22Rv1 (cell line): Measurements from ENCODE around the gene KHK.
A peak's percentile ranks its signal among the peaks of the same experiment; 100 is the strongest.
"Not testable (repeated sequence)": the region's sequence is repeated elsewhere in the genome, so short reads cannot be mapped to it uniquely, and the experiment has no call there.

Experiments used
- H3K27ac ChIP-seq: fragments of 450-650 bp; 2 replicates; pipeline ENCODE4 v1.5.1; 2017
- ZFX ChIP-seq: fragments of 450-650 bp; IDR thresholded peaks from 2 replicates; pipeline ENCODE4 v1.6.1; 2017; ENCODE audit warnings: antibody characterized with exemption, borderline replicate concordance
- TF ChIP-seq, protein P1 (sequence below): fragments of 450-650 bp; IDR thresholded peaks from 2 replicates; pipeline ENCODE4 v1.5.1; 2017; ENCODE audit warnings: mild to moderate bottlenecking

Gene KHK

GRCh38 chr2:27071990-27072830, 14.4 kb upstream of the KHK start:
- H3K27ac ChIP-seq, result 0 out of 2 replicates have a peak overlapping the region, but pooled peaks have one; percentile 78
- TF ChIP-seq, protein P1, sequence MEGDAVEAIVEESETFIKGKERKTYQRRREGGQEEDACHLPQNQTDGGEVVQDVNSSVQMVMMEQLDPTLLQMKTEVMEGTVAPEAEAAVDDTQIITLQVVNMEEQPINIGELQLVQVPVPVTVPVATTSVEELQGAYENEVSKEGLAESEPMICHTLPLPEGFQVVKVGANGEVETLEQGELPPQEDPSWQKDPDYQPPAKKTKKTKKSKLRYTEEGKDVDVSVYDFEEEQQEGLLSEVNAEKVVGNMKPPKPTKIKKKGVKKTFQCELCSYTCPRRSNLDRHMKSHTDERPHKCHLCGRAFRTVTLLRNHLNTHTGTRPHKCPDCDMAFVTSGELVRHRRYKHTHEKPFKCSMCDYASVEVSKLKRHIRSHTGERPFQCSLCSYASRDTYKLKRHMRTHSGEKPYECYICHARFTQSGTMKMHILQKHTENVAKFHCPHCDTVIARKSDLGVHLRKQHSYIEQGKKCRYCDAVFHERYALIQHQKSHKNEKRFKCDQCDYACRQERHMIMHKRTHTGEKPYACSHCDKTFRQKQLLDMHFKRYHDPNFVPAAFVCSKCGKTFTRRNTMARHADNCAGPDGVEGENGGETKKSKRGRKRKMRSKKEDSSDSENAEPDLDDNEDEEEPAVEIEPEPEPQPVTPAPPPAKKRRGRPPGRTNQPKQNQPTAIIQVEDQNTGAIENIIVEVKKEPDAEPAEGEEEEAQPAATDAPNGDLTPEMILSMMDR, result no peak
- no peak for TF ChIP-seq ZFX

GRCh38 chr2:27072920-27073319, 13.7 kb upstream of the KHK start:
- H3K27ac ChIP-seq, result no peak overlapping the region
- no peak for TF ChIP-seq ZFX

GRCh38 chr2:27073782-27074181, 12.8 kb upstream of the KHK start:
- no peak overlapping the region for H3K27ac ChIP-seq

DNA sequence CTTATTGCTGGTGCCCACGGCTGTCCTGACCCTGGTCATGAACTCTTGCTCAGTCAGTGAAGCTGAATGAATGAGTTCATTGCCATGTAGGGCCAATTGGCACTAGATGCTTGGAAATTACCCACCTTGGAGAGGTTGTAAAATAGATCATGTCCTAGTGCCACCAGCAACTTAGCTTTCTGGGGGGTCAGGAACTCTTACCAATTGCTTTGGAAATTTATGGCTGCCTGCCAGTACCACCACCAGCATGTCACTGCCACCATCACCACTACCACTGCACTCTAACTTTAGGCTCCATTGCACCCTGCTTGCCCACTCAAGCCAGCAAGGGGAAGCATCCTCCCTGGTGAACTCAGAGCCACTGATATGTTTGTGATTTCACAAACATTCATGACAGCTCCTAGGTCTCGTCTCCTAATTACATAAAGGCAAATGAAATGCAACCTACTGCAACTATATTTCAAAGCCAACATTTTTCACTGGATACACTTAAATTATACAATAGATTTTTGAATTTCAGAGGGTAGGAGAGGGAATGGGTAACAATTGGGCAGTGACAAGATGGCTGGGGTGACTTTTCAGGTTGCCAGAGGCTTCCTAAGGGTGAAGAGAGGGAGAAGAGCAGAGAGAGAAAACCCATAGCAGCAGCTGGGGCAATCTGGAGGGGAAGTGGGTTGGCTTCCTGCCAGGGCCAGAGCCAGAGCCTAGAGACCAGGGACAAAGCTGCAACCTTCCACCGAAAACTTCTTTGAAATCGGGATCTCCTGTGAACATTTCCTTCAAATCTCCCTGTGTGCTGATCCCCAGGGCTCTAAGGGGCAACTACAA, 11.6 kb upstream of the KHK start:
- no peak for TF ChIP-seq ZFX
- TF ChIP-seq, protein P1, result no peak
- H3K27ac ChIP-seq, result no peak overlapping the region

More at GRCh38 chr2:27073782-27074181, 12.8 kb upstream of the KHK start:
- TF ChIP-seq, protein P1, result no peak
- TF ChIP-seq ZFX, result no peak

DNA sequence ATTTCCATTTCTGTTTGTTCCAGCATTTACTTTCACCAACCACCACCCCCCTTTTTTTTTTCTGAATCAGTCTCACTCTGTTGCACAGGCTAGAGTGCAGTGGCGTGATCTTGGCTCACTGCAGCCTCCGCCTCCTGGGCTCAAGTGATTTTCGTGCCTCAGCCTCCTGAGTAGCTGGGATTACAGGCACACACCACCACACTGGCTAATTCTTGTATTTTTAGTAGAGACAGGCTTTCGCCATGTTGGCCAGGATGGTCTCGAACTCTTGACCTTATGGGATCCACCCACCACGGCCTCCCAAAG, 11.1 kb upstream of the KHK start:
- H3K27ac ChIP-seq, result not testable (repeated sequence)

- no peak for TF ChIP-seq ZFX
- TF ChIP-seq, protein P1, result no peak
- no peak overlapping the region for H3K27ac ChIP-seq
Measured at GRCh38 chr2:27076323-27076722, 10.2 kb upstream of the KHK start.

DNA sequence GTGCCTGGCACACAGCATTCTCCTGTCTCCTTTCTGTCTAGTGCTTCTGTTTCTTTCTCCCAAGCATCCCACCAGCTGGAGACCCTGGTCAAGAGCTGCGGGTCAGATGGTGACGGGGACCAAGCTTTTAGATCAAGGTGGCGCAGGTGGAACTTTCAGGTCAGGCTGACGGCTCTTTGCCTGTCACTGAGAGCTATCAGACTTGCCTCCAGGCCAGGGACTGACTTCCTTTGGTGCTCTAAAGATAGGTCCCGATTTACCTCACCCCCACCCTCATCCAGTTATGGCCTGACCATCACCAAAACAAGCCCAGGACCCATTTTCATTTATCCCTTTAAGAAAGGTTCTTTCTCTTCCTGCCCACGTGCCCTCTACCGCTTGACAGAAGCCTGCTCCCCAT, 9.3 kb upstream of the KHK start:
- H3K27ac ChIP-seq, result no peak overlapping the region
- TF ChIP-seq ZFX, result no peak
- TF ChIP-seq, protein P1, result no peak
